ENCODE measurements around the gene BMPR1B.

GRCh38 chr4:94911106-94911505, 153.4 kb downstream of the BMPR1B start:
- no peak for TF ChIP-seq TAF1 (IDR thresholded peaks at IDR 0.05; ENCODE audit: low read depth, low read length)
- TF ChIP-seq POLR2AphosphoS5 (IDR thresholded peaks at IDR 0.05; ENCODE audit: low read depth, low read length) = no peak
- no peak for TF ChIP-seq POLR2A (IDR thresholded peaks at IDR 0.05; ENCODE audit: low read depth, low read length)
- no peak for TF ChIP-seq SPI1 (IDR thresholded peaks at IDR 0.05; ENCODE audit: low read depth, low read length)
- TF ChIP-seq PAX5 (IDR thresholded peaks at IDR 0.05; ENCODE audit: insufficient read depth, low read length, severe bottlenecking) = no peak

All from GM12891 (cell line).